HepG2 (cell line): ENCODE data around the gene RNU2-63P. TPM values are rescaled to one million over a fixed set of nuclear protein-coding genes. Genes with fewer than 3 reads are reported as not detected.

Experiments used
- FOXM1 ChIP-seq: sonication (generic); formaldehyde crosslinking; IDR thresholded peaks from 2 replicates; pipeline ENCODE4 v1.5.0; 2020; ENCODE audit warnings: missing genetic modification reagents
- GATA4 ChIP-seq: sonication (generic); IDR thresholded peaks from 2 replicates; pipeline ENCODE4 v1.6.1; 2016; ENCODE audit warnings: antibody characterized with exemption, low read depth, borderline replicate concordance
- GZF1 ChIP-seq: sonication (generic); formaldehyde crosslinking; IDR thresholded peaks from 2 replicates; pipeline ENCODE4 v1.5.1; 2020; ENCODE audit warnings: mild to moderate bottlenecking, missing genetic modification reagents
- HES4 ChIP-seq: sonication (generic); formaldehyde crosslinking; IDR thresholded peaks from 2 replicates; pipeline ENCODE4 v1.9.0; 2021; ENCODE audit warnings: mild to moderate bottlenecking, missing genetic modification reagents, borderline replicate concordance
- JUND ChIP-seq: sonication (generic); formaldehyde crosslinking; IDR thresholded peaks from 2 replicates; pipeline ENCODE4 v1.8.0; 2022; ENCODE audit warnings: mild to moderate bottlenecking, missing genetic modification reagents
- KLF13 ChIP-seq: sonication (generic); formaldehyde crosslinking; IDR thresholded peaks from 2 replicates; pipeline ENCODE4 v1.4.0; 2020; ENCODE audit warnings: mild to moderate bottlenecking, missing genetic modification reagents
- MLX ChIP-seq: IDR thresholded peaks from 2 replicates; pipeline ENCODE4 v1.6.1; 2016
- NFE2 ChIP-seq: sonication (generic); formaldehyde crosslinking; IDR thresholded peaks from 2 replicates; pipeline ENCODE4 v1.4.0; 2020; ENCODE audit warnings: missing genetic modification reagents
- NR2F1 ChIP-seq, 2 experiments: fragments of 450-650 bp in 1 of 2; formaldehyde crosslinking in 1 of 2; IDR thresholded peaks; 2 replicates each; pipeline versions ENCODE4 v1.5.0 to v1.6.1; 2016 to 2020; ENCODE audit warnings: mild to moderate bottlenecking in 1 of 2, missing compliant biosample characterization in 1 of 2, missing genetic modification reagents in 1 of 2, moderate library complexity in 1 of 2
- RORA ChIP-seq: sonication (generic); formaldehyde crosslinking; IDR thresholded peaks from 2 replicates; pipeline ENCODE4 v1.5.0; 2020; ENCODE audit warnings: mild to moderate bottlenecking, missing genetic modification reagents, moderate library complexity
- THYN1 ChIP-seq: sonication (generic); formaldehyde crosslinking; IDR thresholded peaks from 2 replicates; pipeline ENCODE4 v1.8.1; 2023; ENCODE audit warnings: low read depth, mild to moderate bottlenecking, moderate library complexity, missing genetic modification reagents, borderline replicate concordance
- ZBTB38 ChIP-seq: sonication (generic); formaldehyde crosslinking; IDR thresholded peaks from 2 replicates; pipeline ENCODE4 v1.5.1; 2020; ENCODE audit warnings: mild to moderate bottlenecking, missing genetic modification reagents
- ZNF556 ChIP-seq: sonication (generic); formaldehyde crosslinking; IDR thresholded peaks from 2 replicates; pipeline ENCODE4 v1.4.0; 2020; ENCODE audit warnings: mild to moderate bottlenecking, missing genetic modification reagents, borderline replicate concordance
- ZNF660 ChIP-seq: sonication (generic); formaldehyde crosslinking; IDR thresholded peaks from 2 replicates; pipeline ENCODE4 v1.5.1; 2020; ENCODE audit warnings: mild to moderate bottlenecking, low read depth, missing genetic modification reagents, borderline replicate concordance
- ZNF775 ChIP-seq: sonication (generic); formaldehyde crosslinking; IDR thresholded peaks from 2 replicates; pipeline ENCODE4 v1.4.0; 2020; ENCODE audit warnings: missing genetic modification reagents, mild to moderate bottlenecking, moderate library complexity, borderline replicate concordance
- ZNF784 ChIP-seq: sonication (generic); formaldehyde crosslinking; IDR thresholded peaks from 2 replicates; pipeline ENCODE4 v1.5.1; 2020; ENCODE audit warnings: missing genetic modification reagents, mild to moderate bottlenecking, borderline replicate concordance
- ZNF883 ChIP-seq: sonication (generic); formaldehyde crosslinking; IDR thresholded peaks from 2 replicates; pipeline ENCODE4 v1.5.1; 2020; ENCODE audit warnings: mild to moderate bottlenecking, missing genetic modification reagents; ENCODE audit errors: not compliant biosample characterization
- ZSCAN20 ChIP-seq: sonication (generic); formaldehyde crosslinking; IDR thresholded peaks from 2 replicates; pipeline ENCODE4 v1.4.0; 2020; ENCODE audit warnings: missing genetic modification reagents, mild to moderate bottlenecking, borderline replicate concordance
- polyA plus RNA-seq, 8 experiments: library from polyadenylated mRNA; depleted of rRNA in 3 of 8; stranded (reverse) in 7 of 8; unstranded in 1 of 8; fragments of >200 nt; fragmentation: Illumina TruSeq in 4 of 8; extraction: Trizol in 4 of 8; gene quantifications; 2 replicates each; pipeline versions ENCODE4 v1.2.1 to v1.2.3, GENCODE V29; 2011 to 2016; ENCODE audit warnings: low read depth in 4 of 8, missing spikeins in 1 of 8, mixed read lengths in 1 of 8; ENCODE audit not compliant: insufficient read depth in 1 of 8
- total RNA-seq, 5 experiments: library from RNA; depleted of rRNA; stranded (reverse); fragments of >200 nt; fragmentation: Illumina TruSeq; extraction: Trizol; gene quantifications; 2 replicates each; pipeline ENCODE4 v1.2.3, GENCODE V29; 2016; ENCODE audit warnings: low read depth in 1 of 5
- TF ChIP-seq, protein P1 (sequence below): sonication (generic); formaldehyde crosslinking; IDR thresholded peaks from 2 replicates; pipeline ENCODE4; 2020; ENCODE audit warnings: missing genetic modification reagents, mild to moderate bottlenecking, borderline replicate concordance
- TF ChIP-seq, protein P2 (sequence below): sonication (generic); formaldehyde crosslinking; IDR thresholded peaks from 2 replicates; pipeline ENCODE4 v1.4.0; 2020; ENCODE audit warnings: mild to moderate bottlenecking, missing genetic modification reagents
- TF ChIP-seq, protein P3 (sequence below): sonication (generic); formaldehyde crosslinking; IDR thresholded peaks from 2 replicates; pipeline ENCODE4 v1.4.0; 2020; ENCODE audit warnings: missing genetic modification reagents

Gene RNU2-63P
- total and polyA plus RNA-seq, 2 of the 13 experiments (the other 11 are each of a cell fraction or from before 2014, with no cell fraction given) = 6.8 TPM; not detected in 1

DNA sequence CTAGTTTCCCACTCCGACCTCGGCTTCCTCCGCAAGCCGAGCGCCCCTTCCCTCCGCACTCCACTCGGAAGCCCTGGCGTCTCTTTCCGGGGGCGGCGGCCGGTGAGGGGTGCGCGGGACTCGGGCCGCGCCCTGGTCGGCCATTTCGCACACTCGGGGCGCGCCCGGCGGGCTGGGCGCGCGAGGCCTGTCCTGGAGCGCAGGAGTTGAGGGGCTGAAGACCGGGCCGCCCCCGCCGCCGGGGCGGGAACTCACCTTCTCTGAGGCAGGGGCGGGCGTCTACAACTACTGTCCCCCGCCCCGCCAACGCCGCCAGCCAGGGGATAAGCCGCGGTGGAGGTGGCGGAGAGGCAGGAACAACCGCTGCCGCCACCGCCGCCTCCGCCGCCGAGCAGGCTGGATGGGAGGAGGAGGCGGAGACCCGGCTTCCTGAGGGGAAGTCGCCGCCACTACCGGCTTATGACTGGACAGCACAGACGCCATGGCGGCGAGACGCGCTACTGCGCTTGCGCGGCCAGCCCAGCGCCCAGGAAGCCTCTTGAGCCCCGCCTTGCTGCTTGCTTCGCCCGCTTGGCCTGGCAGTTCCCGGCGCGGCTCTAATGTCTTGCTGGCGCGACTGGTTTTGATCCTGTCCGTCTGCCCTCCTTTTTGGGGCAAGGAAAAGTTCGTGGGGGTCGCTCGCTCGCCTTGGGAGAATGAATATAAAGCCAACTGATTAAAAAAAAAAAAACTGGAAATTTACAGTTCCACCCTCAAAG is 39.2 kb upstream of the RNU2-63P start, which contains the start of gene KRCC1 (continued):
- TF ChIP-seq JUND (CRISPR knock-in tag) = no peak
- no peak for TF ChIP-seq ZSCAN20 (CRISPR knock-in tag)
- TF ChIP-seq, protein P1, sequence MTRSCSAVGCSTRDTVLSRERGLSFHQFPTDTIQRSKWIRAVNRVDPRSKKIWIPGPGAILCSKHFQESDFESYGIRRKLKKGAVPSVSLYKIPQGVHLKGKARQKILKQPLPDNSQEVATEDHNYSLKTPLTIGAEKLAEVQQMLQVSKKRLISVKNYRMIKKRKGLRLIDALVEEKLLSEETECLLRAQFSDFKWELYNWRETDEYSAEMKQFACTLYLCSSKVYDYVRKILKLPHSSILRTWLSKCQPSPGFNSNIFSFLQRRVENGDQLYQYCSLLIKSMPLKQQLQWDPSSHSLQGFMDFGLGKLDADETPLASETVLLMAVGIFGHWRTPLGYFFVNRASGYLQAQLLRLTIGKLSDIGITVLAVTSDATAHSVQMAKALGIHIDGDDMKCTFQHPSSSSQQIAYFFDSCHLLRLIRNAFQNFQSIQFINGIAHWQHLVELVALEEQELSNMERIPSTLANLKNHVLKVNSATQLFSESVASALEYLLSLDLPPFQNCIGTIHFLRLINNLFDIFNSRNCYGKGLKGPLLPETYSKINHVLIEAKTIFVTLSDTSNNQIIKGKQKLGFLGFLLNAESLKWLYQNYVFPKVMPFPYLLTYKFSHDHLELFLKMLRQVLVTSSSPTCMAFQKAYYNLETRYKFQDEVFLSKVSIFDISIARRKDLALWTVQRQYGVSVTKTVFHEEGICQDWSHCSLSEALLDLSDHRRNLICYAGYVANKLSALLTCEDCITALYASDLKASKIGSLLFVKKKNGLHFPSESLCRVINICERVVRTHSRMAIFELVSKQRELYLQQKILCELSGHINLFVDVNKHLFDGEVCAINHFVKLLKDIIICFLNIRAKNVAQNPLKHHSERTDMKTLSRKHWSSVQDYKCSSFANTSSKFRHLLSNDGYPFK (CRISPR knock-in tag) = peak; percentile 72
- TF ChIP-seq GATA4 = 0 out of 2 replicates have a peak, but pooled peaks have one; percentile 29
- peak; percentile 95 for TF ChIP-seq ZNF556 (CRISPR knock-in tag)
- no peak for TF ChIP-seq NFE2 (CRISPR knock-in tag)
- TF ChIP-seq ZNF883 = peak; percentile 99
- TF ChIP-seq, protein P2, sequence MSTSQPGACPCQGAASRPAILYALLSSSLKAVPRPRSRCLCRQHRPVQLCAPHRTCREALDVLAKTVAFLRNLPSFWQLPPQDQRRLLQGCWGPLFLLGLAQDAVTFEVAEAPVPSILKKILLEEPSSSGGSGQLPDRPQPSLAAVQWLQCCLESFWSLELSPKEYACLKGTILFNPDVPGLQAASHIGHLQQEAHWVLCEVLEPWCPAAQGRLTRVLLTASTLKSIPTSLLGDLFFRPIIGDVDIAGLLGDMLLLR = peak; percentile 69; the same call in 1 of the 2 replicates
- TF ChIP-seq GZF1 (CRISPR knock-in tag) = no peak
- TF ChIP-seq ZBTB38 (CRISPR knock-in tag) = no peak
- TF ChIP-seq ZNF784 (CRISPR knock-in tag) = peak; percentile 97
- TF ChIP-seq RORA (CRISPR knock-in tag) = no peak
- no peak for TF ChIP-seq THYN1 (CRISPR knock-in tag)
- peak; percentile 7; the same call in 1 of the 2 replicates for TF ChIP-seq ZNF775 (CRISPR knock-in tag)
- TF ChIP-seq KLF13 = 0 out of 2 replicates have a peak, but pooled peaks have one; percentile 45
- TF ChIP-seq HES4 (CRISPR knock-in tag) = peak; percentile 78
- TF ChIP-seq MLX (CRISPR knock-in tag) = 0 out of 2 replicates have a peak, but pooled peaks have one; percentile 16
- TF ChIP-seq FOXM1 = peak; percentile 22; the same call in 1 of the 2 replicates
- TF ChIP-seq NR2F1 (CRISPR knock-in tag; IDR thresholded peaks at IDR 0.05) = no peak
- 0 out of 2 replicates have a peak, but pooled peaks have one; percentile 22 for TF ChIP-seq ZNF660 (CRISPR knock-in tag)
- TF ChIP-seq, protein P3, sequence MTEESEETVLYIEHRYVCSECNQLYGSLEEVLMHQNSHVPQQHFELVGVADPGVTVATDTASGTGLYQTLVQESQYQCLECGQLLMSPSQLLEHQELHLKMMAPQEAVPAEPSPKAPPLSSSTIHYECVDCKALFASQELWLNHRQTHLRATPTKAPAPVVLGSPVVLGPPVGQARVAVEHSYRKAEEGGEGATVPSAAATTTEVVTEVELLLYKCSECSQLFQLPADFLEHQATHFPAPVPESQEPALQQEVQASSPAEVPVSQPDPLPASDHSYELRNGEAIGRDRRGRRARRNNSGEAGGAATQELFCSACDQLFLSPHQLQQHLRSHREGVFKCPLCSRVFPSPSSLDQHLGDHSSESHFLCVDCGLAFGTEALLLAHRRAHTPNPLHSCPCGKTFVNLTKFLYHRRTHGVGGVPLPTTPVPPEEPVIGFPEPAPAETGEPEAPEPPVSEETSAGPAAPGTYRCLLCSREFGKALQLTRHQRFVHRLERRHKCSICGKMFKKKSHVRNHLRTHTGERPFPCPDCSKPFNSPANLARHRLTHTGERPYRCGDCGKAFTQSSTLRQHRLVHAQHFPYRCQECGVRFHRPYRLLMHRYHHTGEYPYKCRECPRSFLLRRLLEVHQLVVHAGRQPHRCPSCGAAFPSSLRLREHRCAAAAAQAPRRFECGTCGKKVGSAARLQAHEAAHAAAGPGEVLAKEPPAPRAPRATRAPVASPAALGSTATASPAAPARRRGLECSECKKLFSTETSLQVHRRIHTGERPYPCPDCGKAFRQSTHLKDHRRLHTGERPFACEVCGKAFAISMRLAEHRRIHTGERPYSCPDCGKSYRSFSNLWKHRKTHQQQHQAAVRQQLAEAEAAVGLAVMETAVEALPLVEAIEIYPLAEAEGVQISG (CRISPR knock-in tag) = peak; percentile 85
